HG03439 (cell line): ENCODE data around the gene GRM2.
A peak's percentile ranks its signal among the peaks of the same experiment; 100 is the strongest.

Experiments
- ATAC-seq: cut with Tn5 transposase; IDR thresholded peaks from one replicate; pipeline ENCODE4 v1.9.1; 2021; ENCODE audit warnings: mild to moderate bottlenecking, moderate library complexity; ENCODE audit not compliant: unreplicated experiment

Gene GRM2

GRCh38 chr3:51679777-51680176 is 27.1 kb upstream of the GRM2 start:
- no peak for ATAC-seq

DNA sequence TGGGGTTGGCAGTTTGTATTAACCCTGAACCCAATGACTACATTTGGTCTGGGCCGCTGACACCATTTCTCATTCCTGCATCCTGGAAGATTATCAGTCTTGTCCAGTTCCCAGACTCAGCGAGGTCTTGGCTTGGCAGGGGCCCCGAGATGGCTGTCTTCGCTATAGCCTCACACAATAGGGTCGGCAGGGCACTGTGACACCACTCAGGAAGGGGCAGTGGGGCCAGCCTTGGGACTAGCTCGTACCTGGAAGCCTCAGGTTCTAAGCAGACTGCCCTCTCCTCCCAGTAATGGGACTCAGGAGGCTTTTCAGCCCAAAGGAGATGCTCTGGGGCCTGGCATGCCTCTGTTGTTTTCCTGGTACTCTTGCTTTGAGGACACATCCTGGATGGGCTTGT is 26.7 kb upstream of the GRM2 start:
- ATAC-seq, result no peak

- ATAC-seq, result no peak
Observed at GRCh38 chr3:51680663-51681230, 26.1 kb upstream of the GRM2 start.

GRCh38 chr3:51681453-51681852 is 25.4 kb upstream of the GRM2 start:
- no peak for ATAC-seq

DNA sequence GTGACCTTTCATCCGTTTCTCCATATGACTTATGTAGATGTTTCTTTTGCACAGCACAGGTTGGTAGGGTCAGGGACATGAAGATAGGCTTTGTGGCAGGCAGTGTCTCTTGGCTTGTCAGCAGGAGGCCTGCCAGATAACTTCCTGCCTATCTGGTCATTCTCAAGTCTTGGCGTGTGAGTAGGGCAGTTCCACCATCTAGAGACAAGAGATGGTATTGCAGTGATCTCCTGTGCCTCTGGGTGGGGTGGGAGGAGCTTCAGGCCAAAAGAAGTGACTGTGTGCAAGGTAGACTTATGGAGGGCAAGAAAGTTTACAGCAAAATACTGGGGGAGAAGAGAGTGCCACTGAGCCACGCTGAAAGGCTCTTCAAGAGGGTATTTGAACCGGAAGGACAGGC is 24.8 kb upstream of the GRM2 start:
- ATAC-seq, result peak; percentile 80

- ATAC-seq, result no peak
Observed at GRCh38 chr3:51682526-51682925, 24.3 kb upstream of the GRM2 start.

DNA sequence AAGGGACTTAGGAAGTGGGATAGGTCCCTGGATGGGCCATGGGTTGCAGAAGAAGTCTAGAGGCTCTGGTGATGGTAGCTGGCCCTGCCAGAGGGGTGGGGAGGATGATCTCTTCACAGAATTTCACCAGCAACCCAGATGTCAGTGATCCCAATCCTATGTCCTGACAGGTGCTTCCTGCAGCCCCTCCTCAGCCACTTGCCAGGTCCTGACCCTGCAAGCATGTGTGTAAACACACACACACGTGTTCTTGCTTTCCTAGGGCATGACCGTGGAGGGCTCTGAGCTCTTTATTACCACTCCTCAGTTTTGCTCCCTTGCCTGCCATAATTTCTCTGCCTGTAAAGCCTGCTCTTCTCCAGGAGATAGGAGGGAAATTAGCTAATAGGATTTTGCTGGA is 23.3 kb upstream of the GRM2 start:
- no peak for ATAC-seq

- no peak for ATAC-seq
Observed at GRCh38 chr3:51684971-51685751, 21.7 kb upstream of the GRM2 start.

- ATAC-seq, result no peak
Observed at GRCh38 chr3:51686056-51686455, 20.8 kb upstream of the GRM2 start.

DNA sequence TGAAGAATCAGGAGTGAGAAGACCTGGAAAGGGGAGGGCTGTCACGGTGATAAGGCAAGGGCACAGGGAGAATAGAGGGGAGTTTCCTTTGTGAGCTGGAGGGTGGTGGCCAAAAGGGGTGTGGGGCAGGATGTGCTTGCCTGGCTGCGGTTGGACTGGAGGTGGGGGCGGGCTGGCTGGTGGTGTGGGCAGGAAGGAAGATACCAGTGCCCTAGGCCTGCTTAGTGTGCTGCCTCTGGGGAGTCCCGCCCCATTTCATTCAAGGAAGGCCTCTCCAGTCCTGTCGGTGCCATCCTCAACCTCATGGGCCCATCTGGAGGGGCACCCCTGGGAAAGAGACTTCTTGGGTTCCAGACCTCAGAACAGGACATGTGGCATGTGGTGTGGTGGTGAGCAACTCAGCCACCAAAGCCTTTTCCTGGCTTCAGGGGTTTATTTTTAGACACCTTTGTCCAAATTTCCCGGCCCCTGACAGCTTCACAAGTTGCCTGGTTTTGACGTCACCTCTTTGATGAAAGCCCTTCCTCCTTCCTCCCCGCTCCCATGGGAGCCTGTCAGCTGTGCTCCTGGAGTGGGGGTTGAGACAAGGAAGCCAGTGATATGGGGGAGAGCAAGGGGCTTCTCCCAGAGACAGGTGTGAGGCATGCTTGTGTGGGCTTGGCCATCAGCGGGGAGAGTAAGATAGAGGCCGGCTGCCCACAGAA is 20.2 kb upstream of the GRM2 start:
- ATAC-seq, result no peak

GRCh38 chr3:51687431-51688205 is 19.2 kb upstream of the GRM2 start:
- no peak for ATAC-seq

- no peak for ATAC-seq
Observed at GRCh38 chr3:51688206-51688600, 18.7 kb upstream of the GRM2 start.

DNA sequence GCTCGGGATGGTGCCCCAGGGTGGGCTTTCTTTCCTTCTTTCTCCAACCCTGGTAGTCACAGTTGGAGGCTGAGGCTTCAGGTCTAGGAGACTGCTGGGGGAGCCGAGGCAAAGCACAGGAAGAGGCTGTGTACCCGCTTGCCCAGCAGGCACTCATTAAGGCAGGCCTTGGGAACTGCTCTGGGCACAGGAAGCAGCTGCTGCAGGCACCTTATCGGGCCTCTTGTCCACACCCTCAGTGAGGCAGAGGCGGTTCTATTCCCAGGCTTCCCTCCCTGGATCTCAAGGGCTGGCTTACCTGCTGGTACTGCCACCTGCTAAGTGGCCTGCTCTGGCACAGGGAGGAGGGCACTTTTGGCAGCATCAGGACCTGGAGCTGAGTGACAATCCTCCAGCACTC is 15.8 kb upstream of the GRM2 start:
- no peak for ATAC-seq

- no peak for ATAC-seq
Observed at GRCh38 chr3:51691949-51692348, 14.9 kb upstream of the GRM2 start.

DNA sequence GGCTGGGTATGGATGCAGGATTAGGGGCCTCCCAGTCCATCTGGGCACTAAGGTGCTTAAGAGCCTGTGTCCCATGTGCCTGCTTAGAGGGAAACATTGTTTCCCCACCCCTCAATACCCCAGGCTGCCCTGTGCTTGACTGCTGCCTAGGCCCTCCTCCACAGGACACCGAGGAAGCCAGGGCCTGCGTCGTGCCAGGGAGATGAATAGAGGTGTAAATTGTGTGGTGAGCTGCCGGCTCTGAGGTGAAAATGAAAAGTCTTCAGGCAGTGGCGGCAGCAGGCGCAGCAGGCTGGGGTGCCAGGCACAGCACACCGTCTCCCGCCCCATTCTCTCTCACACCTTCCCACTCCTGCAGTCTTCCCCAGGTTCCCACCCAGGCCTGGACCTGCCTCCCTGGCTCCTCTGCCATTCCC is 13.9 kb upstream of the GRM2 start:
- no peak for ATAC-seq

GRCh38 chr3:51696954-51697353 is 9.9 kb upstream of the GRM2 start:
- ATAC-seq, result no peak

- ATAC-seq, result no peak
Observed at GRCh38 chr3:51698209-51698608, 8.7 kb upstream of the GRM2 start.

- ATAC-seq, result no peak
Observed at GRCh38 chr3:51700403-51700802, 6.5 kb upstream of the GRM2 start.

DNA sequence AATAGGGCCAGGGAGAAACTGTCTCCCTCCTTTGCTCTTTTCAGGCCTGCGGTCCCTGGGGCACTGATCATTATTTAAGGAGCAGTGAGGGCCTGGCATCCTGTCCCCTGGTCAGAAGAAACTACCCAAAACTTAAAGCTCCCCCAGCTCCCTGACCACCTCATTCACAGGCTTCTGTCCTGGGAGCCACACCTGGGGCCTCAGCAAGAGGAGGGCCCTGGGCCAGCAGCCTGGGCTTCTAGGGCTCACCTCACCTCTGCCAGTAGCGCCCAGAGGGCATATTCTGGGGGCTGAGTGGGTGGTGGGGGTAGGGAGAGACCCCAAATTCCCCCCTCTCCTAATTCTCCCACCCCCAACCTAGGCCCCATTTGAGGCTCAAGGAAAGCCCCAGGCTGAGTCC is 4.7 kb upstream of the GRM2 start:
- ATAC-seq, result no peak

GRCh38 chr3:51703068-51703760 is 3.7 kb upstream of the GRM2 start:
- no peak for ATAC-seq
